Parathyroid adenoma (tissue), 2 donors: ENCODE measurements around the gene OPCML.

Source experiments
- H2AFZ ChIP-seq: fragments of 300-600 bp; sonication (generic); one replicate; pipeline ENCODE4 v1.7.0; 2017; ENCODE audit warnings: antibody characterized with exemption, mild to moderate bottlenecking
- H3K27ac ChIP-seq: fragments of 300-600 bp; sonication (generic); one replicate; pipeline ENCODE4 v1.7.0; 2017
- H3K27me3 ChIP-seq: fragments of 300-600 bp; sonication (generic); one replicate; pipeline ENCODE4 v1.7.0; 2017; ENCODE audit warnings: low read length; ENCODE audit not compliant: control insufficient read depth, insufficient read depth
- H3K36me3 ChIP-seq: fragments of 300-600 bp; sonication (generic); one replicate; pipeline ENCODE4 v1.7.0; 2017; ENCODE audit warnings: low read length; ENCODE audit not compliant: control insufficient read depth, insufficient read depth
- H3K4me1 ChIP-seq: fragments of 300-600 bp; sonication (generic); one replicate; pipeline ENCODE4 v1.7.0; 2017; ENCODE audit warnings: control low read depth
- H3K4me2 ChIP-seq: fragments of 300-600 bp; sonication (generic); one replicate; pipeline ENCODE4 v1.7.0; 2017; ENCODE audit warnings: low read length
- H3K4me3 ChIP-seq: fragments of 300-600 bp; sonication (generic); one replicate; pipeline ENCODE4 v1.7.0; 2017; ENCODE audit warnings: low read depth, low read length
- H3K79me2 ChIP-seq: fragments of 300-600 bp; sonication (generic); one replicate; pipeline ENCODE4 v1.7.0; 2017; ENCODE audit warnings: control low read depth
- H3K9ac ChIP-seq: fragments of 300-600 bp; sonication (generic); one replicate; pipeline ENCODE4 v1.7.0; 2017; ENCODE audit warnings: mild to moderate bottlenecking
- H3K9me3 ChIP-seq: fragments of 300-600 bp; sonication (generic); one replicate; pipeline ENCODE4 v1.7.0; 2017; ENCODE audit warnings: low read length; ENCODE audit not compliant: control insufficient read depth
- CTCF ChIP-seq: fragments of 300-600 bp; sonication (generic); IDR thresholded peaks from one replicate; pipeline ENCODE4 v1.7.0; 2017; ENCODE audit warnings: antibody characterized with exemption, mild to moderate bottlenecking
- donor health status: primary hyperparathyroidism.

The OPCML gene

GRCh38 chr11:132605825-132606570 lies 926.3 kb downstream of the OPCML start:
- Histone ChIP-seq H3K4me3 (no peak overlapping the region), H3K9ac (no peak overlapping the region), H3K4me2 (no peak overlapping the region), H3K27me3 (no peaks in the 10 kb centered on the region), H3K36me3 (no peaks in the 10 kb centered on the region), H2AFZ (no peak overlapping the region), H3K4me1 (no peaks in the 10 kb centered on the region), H3K27ac (no peak overlapping the region), H3K9me3 (no peaks in the 10 kb centered on the region), H3K79me2 (no peaks in the 10 kb centered on the region)
- no peak for TF ChIP-seq CTCF

GRCh38 chr11:132604431-132604830 lies 927.9 kb downstream of the OPCML start:
- no peak for TF ChIP-seq CTCF
- Histone ChIP-seq H3K4me2 (no peak overlapping the region), H2AFZ (no peak overlapping the region), H3K4me3 (no peak overlapping the region), H3K27me3 (no peaks in the 10 kb centered on the region), H3K79me2 (no peaks in the 10 kb centered on the region), H3K36me3 (no peaks in the 10 kb centered on the region), H3K9me3 (no peaks in the 10 kb centered on the region), H3K9ac (no peak overlapping the region), H3K27ac (no peak overlapping the region), H3K4me1 (no peaks in the 10 kb centered on the region)

- H3K79me2 ChIP-seq, result no peaks in the 10 kb centered on the region
- H3K9ac ChIP-seq, result no peak overlapping the region
- no peaks in the 10 kb centered on the region for H3K4me1 ChIP-seq
- H3K9me3 ChIP-seq, result no peaks in the 10 kb centered on the region
- H3K4me3 ChIP-seq, result no peak overlapping the region
- no peak overlapping the region for H3K27ac ChIP-seq
- TF ChIP-seq CTCF, result no peak
- no peaks in the 10 kb centered on the region for H3K36me3 ChIP-seq
- H2AFZ ChIP-seq, result no peak overlapping the region
- no peaks in the 10 kb centered on the region for H3K27me3 ChIP-seq
- H3K4me2 ChIP-seq, result no peak overlapping the region
Observed at GRCh38 chr11:132601875-132602274, 930.4 kb downstream of the OPCML start.

- H3K9me3 ChIP-seq, result no peaks in the 10 kb centered on the region
- no peak overlapping the region for H3K4me3 ChIP-seq
- H3K9ac ChIP-seq, result no peak overlapping the region
- TF ChIP-seq CTCF, result no peak
- H3K36me3 ChIP-seq, result no peaks in the 10 kb centered on the region
- H3K27me3 ChIP-seq, result no peaks in the 10 kb centered on the region
- no peak overlapping the region for H3K4me2 ChIP-seq
- H2AFZ ChIP-seq, result no peak overlapping the region
- no peak overlapping the region for H3K27ac ChIP-seq
- H3K79me2 ChIP-seq, result no peaks in the 10 kb centered on the region
- no peaks in the 10 kb centered on the region for H3K4me1 ChIP-seq
Observed at GRCh38 chr11:132595711-132596134, 936.6 kb downstream of the OPCML start.

GRCh38 chr11:132595246-132595645 lies 937.1 kb downstream of the OPCML start:
- no peaks in the 10 kb centered on the region for H3K36me3 ChIP-seq
- no peak for TF ChIP-seq CTCF
- no peaks in the 10 kb centered on the region for H3K27me3 ChIP-seq
- H3K27ac ChIP-seq, result no peak overlapping the region
- no peaks in the 10 kb centered on the region for H3K9me3 ChIP-seq
- no peak overlapping the region for H3K4me3 ChIP-seq
- H3K79me2 ChIP-seq, result no peaks in the 10 kb centered on the region
- H3K4me2 ChIP-seq, result no peak overlapping the region
- no peak overlapping the region for H3K9ac ChIP-seq
- no peaks in the 10 kb centered on the region for H3K4me1 ChIP-seq
- H2AFZ ChIP-seq, result no peak overlapping the region
